ENCODE measurements around the gene MN1.

GRCh38 chr22:27709919-27710675 lies 91.5 kb downstream of the MN1 start:
- TF ChIP-seq CTCF (conservative IDR thresholded peaks at IDR 0.05) (no peak), EZH2 (IDR thresholded peaks at IDR 0.05; ENCODE audit: low read depth) (no peak)

Data from PC-9 (cell line).